CD4-positive, alpha-beta T cell (primary cell): Measurements from ENCODE around the gene S100A2. TPM values are rescaled to one million over a fixed set of nuclear protein-coding genes. Genes with fewer than 3 reads are reported as not detected.

Experiments used
- ATAC-seq: fragments of 200-7000 bp; cut with Tn5 transposase; one replicate; pipeline ENCODE4 v1.10.0; 2022; ENCODE audit warnings: mild to moderate bottlenecking; ENCODE audit not compliant: poor library complexity
- CTCF ChIA-PET: fragments of 350-600 bp; sonication (Branson Sonifier 250); formaldehyde crosslinking; loops from one replicate; lab custom pipeline; 2021; ENCODE audit warnings: antibody characterized with exemption, inconsistent platforms; lab: Charles Lee
- POLR2A ChIA-PET: fragments of 350-600 bp; sonication (Branson Sonifier 250); formaldehyde crosslinking; loops from one replicate; lab custom pipeline; 2021; ENCODE audit warnings: antibody characterized with exemption, inconsistent platforms; lab: Charles Lee
- DNase-seq, 14 experiments: peaks; one replicate each; pipeline ENCODE4 v3.0.0-alpha.2; 2013 to 2020; ENCODE audit warnings: mixed read lengths in 2 of 14
- H3K27ac ChIP-seq, 2 donors: one replicate each; pipeline versions ENCODE4 v1.5.1 to v1.7.0; 2013; ENCODE audit warnings: low read length in 2 of 2, low read depth in 1 of 2, mild to moderate bottlenecking in 1 of 2
- H3K27me3 ChIP-seq, 2 experiments: 1 replicate in 1 of 2; 2 replicates in 1 of 2; pipeline versions ENCODE4 v1.6.1 to v1.7.0; 2013; ENCODE audit warnings: low read length in 2 of 2, control low read depth in 1 of 2, mild to moderate bottlenecking in 1 of 2, moderate library complexity in 1 of 2; ENCODE audit not compliant: insufficient read depth in 2 of 2, control insufficient read depth in 1 of 2
- H3K36me3 ChIP-seq: one replicate; pipeline ENCODE4 v1.6.1; 2013; ENCODE audit warnings: low read length, control low read depth; ENCODE audit not compliant: insufficient read depth
- H3K4me1 ChIP-seq: one replicate; pipeline ENCODE4 v1.6.1; 2013; ENCODE audit warnings: low read length, control low read depth; ENCODE audit not compliant: insufficient read depth
- H3K4me3 ChIP-seq: one replicate; pipeline ENCODE4 v1.5.1; 2013; ENCODE audit warnings: mild to moderate bottlenecking, low read length, moderate library complexity
- H3K9me3 ChIP-seq, 2 experiments: 1 replicate in 1 of 2; 2 replicates in 1 of 2; pipeline versions ENCODE4 v1.6.1 to v1.7.0; 2013; ENCODE audit warnings: low read length in 2 of 2, mild to moderate bottlenecking in 2 of 2, control low read depth in 1 of 2, moderate library complexity in 1 of 2; ENCODE audit not compliant: control insufficient read depth in 1 of 2, insufficient read depth in 1 of 2
- H3K27ac Mint-ChIP-seq: one replicate; pipeline ENCODE4 v1.8.0; 2020; ENCODE audit warnings: mixed read lengths
- H3K27me3 Mint-ChIP-seq: one replicate; pipeline ENCODE4 v1.8.0; 2021; ENCODE audit warnings: mixed read lengths
- H3K36me3 Mint-ChIP-seq: one replicate; pipeline ENCODE4 v1.8.0; 2021; ENCODE audit warnings: low read depth, mixed read lengths
- H3K4me1 Mint-ChIP-seq: one replicate; pipeline ENCODE4 v1.8.0; 2021; ENCODE audit warnings: low read depth, mixed read lengths
- H3K4me3 Mint-ChIP-seq: one replicate; pipeline ENCODE4 v1.8.0; 2020; ENCODE audit warnings: mild to moderate bottlenecking, mixed read lengths
- H3K9me3 Mint-ChIP-seq: one replicate; pipeline ENCODE4 v1.8.0; 2020; ENCODE audit warnings: mixed read lengths
- CTCF ChIP-seq: fragments of 200-600 bp; IDR thresholded peaks from one replicate; pipeline ENCODE4 v1.8.0; 2022; ENCODE audit warnings: antibody characterized with exemption, mild to moderate bottlenecking
- intact Hi-C, 2 experiments: fragments of 100-400 bp; cut with DNase I in 1 of 2; cut with micrococcal nuclease in 1 of 2; formaldehyde crosslinking; loops; one replicate each; pipeline versions ENCODE4 v1.15.1 to v1.9.0; 2023 to 2025; cut with DNase I, micrococcal nuclease
- total RNA-seq, 174 experiments: library from RNA in 2 of 174; stranded (reverse) in 2 of 174; gene quantifications; one replicate each; pipeline ENCODE4 v1.2.3 and lab custom pipeline; 2021 to 2026

Gene S100A2
- total RNA-seq, 2 experiments from 2014 or later = not detected

DNA sequence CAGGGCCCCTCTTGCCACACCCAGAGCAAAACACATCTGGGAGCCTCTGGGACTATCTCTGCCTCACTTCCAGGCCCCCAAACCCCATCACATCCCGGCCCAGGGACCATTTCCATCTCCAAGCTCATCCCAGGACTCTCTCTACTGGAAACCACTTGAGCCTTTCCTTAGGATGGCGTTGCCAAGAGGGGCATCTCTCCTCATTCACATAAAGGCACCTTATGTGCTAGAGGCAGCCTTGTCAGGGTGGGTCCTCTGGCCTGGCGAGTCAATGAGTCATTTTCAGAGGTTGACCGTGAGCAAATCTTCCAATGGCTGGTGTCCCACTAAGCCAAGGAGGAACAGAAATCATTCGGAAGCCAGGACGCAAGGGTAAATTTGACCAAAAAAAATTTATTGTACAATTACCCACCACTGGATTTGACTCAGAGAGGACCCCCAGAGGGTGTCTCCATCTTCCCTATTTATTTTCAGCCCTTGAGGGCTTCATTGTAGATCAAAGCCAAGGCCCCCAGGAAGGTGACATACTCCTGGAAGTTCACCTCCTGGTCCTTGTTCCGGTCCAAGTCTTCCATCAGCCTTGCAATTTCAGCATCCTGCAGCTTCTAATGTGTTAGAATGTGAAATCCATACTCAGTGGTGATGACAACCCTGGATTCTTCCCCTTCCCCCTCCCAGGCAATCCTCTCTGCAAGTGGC lies 31.3 kb downstream of the S100A2 start:
- POLR2A ChIA-PET = interaction anchor here (1.2 to 6.4 kb wide), 11 partner anchors 10 to 456 kb away, joined by 3 to 246 read pairs (median 8); partner anchors contain the start of genes CHTOP, ILF2, RPS27 and S100A2
- no peak for DNase-seq
- Histone ChIP-seq H3K27ac (peak overlapping the region; percentile 87 to 95), H3K4me1 (peaks cover 67% of the 10 kb centered on the region), H3K4me3 (peak overlapping the region; percentile 79), H3K9me3 (no peaks in the 10 kb centered on the region), H3K27me3 (no peaks in the 10 kb centered on the region), H3K36me3 (peaks cover 11% of the 10 kb centered on the region)
- intact Hi-C loops = loop anchor here in 1 of 2 experiments (5.0 kb wide), 1 partner anchor 138 kb away; the partner anchor contains the start of gene ILF2
- H3K4me3 Mint-ChIP-seq = peak overlapping the region; percentile 97
- peaks cover 25% of the 10 kb centered on the region for H3K36me3 Mint-ChIP-seq
- CTCF ChIA-PET = interaction anchor here (4.7 to 6.0 kb wide), 2 partner anchors 9 to 35 kb away, joined by 55 to 69 read pairs; partner anchors contain the start of genes S100A4 and S100A5
- no peak for ATAC-seq
- H3K27ac Mint-ChIP-seq = peak overlapping the region; percentile 99
- H3K9me3 Mint-ChIP-seq = no peaks in the 10 kb centered on the region
- no peak for TF ChIP-seq CTCF
- no peaks in the 10 kb centered on the region for H3K27me3 Mint-ChIP-seq
- H3K4me1 Mint-ChIP-seq = peaks cover 75% of the 10 kb centered on the region

- Mint-ChIP-seq H3K27ac (peak overlapping the region; percentile 99), H3K27me3 (no peaks in the 10 kb centered on the region), H3K36me3 (peaks cover 25% of the 10 kb centered on the region), H3K4me3 (peak overlapping the region; percentile 97), H3K9me3 (no peaks in the 10 kb centered on the region), H3K4me1 (peaks cover 71% of the 10 kb centered on the region)
- DNase-seq (peak in 3 of 14 experiments; percentile 31 to 72 (median 61)), ATAC-seq (no peak)
- H3K9me3 ChIP-seq = no peaks in the 10 kb centered on the region
- peak overlapping the region; percentile 87 to 95 for H3K27ac ChIP-seq
- no peak for TF ChIP-seq CTCF
- peaks cover 67% of the 10 kb centered on the region for H3K4me1 ChIP-seq
- intact Hi-C loops = loop anchor here (1.0 to 5.0 kb wide), 4 partner anchors 22 to 139 kb away; partner anchors contain the start of genes ILF2 (in 1 of the 2) and S100A2 (in 1 of the 2)
- CTCF ChIA-PET = interaction anchor here (0.6 to 6.0 kb wide), 8 partner anchors 10 to 115 kb away, joined by 3 to 69 read pairs (median 6); partner anchors contain the start of genes CHTOP, S100A2, S100A4 and S100A5
- H3K36me3 ChIP-seq = peaks cover 11% of the 10 kb centered on the region
- peak overlapping the region; percentile 79 for H3K4me3 ChIP-seq
- no peaks in the 10 kb centered on the region for H3K27me3 ChIP-seq
- POLR2A ChIA-PET = interaction anchor here (1.3 to 6.4 kb wide), 6 partner anchors 11 to 100 kb away, joined by 3 to 246 read pairs (median 30); partner anchors contain the start of genes CHTOP, S100A2 and S100A4
Measured at GRCh38 chr1:153533689-153534201, 31.9 kb downstream of the S100A2 start.
